Measurements from ENCODE around the gene AKR1E2.

DNA sequence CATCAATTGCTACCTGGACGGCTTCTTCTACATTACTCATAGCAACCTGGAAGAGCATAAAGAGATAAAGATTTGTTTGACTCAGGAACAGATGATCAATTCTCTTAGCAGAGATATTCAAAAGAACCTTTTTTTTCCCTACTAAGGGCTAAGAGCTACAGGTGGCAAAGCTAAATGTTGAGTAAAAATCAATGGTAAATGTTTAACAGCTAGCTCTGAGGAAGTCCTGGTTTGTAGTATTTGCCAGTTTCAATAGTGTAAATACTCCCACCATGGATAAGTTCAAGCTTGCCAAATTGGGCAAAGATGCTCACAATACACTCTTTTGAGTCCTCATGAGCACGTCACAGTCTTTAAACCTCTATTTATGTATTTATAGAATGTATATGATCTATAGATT is 64.0 kb downstream of the AKR1E2 start:
- TF ChIP-seq, protein P1, sequence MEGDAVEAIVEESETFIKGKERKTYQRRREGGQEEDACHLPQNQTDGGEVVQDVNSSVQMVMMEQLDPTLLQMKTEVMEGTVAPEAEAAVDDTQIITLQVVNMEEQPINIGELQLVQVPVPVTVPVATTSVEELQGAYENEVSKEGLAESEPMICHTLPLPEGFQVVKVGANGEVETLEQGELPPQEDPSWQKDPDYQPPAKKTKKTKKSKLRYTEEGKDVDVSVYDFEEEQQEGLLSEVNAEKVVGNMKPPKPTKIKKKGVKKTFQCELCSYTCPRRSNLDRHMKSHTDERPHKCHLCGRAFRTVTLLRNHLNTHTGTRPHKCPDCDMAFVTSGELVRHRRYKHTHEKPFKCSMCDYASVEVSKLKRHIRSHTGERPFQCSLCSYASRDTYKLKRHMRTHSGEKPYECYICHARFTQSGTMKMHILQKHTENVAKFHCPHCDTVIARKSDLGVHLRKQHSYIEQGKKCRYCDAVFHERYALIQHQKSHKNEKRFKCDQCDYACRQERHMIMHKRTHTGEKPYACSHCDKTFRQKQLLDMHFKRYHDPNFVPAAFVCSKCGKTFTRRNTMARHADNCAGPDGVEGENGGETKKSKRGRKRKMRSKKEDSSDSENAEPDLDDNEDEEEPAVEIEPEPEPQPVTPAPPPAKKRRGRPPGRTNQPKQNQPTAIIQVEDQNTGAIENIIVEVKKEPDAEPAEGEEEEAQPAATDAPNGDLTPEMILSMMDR (IDR thresholded peaks at IDR 0.05): no peak
- TF ChIP-seq POLR2A (IDR thresholded peaks at IDR 0.05): no peak
